ENCODE data around the gene NUCB2. TPM values are rescaled to one million over a fixed set of nuclear protein-coding genes. Genes with fewer than 3 reads are reported as not detected.

The NUCB2 gene
- total RNA-seq, 1 donor from 2014 or later: 6.8 TPM

DNA sequence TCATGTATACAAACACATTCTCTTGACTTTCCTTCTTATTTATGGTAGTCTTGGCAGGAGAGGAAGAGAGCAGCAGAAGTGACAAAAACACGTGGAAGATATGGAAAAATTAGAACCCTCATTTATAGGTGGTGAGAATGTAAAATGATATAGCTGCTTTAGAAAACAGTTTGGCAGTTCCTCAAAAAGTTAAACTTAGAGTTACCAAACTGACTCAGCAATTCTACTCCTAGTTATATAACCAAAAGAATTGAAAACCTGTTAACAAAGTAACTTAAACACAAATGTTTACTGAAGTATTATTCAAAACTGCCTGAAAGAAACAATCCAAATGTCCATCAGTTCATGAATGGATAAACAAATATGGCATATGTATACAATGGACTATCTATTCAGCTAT lies 16.8 kb downstream of the NUCB2 start:
- H3K4me1 Mint-ChIP-seq: no peaks in the 10 kb centered on the region
- TF ChIP-seq, protein P1, sequence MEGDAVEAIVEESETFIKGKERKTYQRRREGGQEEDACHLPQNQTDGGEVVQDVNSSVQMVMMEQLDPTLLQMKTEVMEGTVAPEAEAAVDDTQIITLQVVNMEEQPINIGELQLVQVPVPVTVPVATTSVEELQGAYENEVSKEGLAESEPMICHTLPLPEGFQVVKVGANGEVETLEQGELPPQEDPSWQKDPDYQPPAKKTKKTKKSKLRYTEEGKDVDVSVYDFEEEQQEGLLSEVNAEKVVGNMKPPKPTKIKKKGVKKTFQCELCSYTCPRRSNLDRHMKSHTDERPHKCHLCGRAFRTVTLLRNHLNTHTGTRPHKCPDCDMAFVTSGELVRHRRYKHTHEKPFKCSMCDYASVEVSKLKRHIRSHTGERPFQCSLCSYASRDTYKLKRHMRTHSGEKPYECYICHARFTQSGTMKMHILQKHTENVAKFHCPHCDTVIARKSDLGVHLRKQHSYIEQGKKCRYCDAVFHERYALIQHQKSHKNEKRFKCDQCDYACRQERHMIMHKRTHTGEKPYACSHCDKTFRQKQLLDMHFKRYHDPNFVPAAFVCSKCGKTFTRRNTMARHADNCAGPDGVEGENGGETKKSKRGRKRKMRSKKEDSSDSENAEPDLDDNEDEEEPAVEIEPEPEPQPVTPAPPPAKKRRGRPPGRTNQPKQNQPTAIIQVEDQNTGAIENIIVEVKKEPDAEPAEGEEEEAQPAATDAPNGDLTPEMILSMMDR (IDR thresholded peaks at IDR 0.05): no peak
- CTCF ChIA-PET: no interaction called here
- intact Hi-C loops (cut with micrococcal nuclease): no loop called here
- ATAC-seq (ENCODE audit: low read depth): no peak
- DNase-seq: no peak
- H3K27ac Mint-ChIP-seq: no peak overlapping the region
- H3K27me3 Mint-ChIP-seq: no peaks in the 10 kb centered on the region
- H3K36me3 Mint-ChIP-seq (ENCODE audit: low read depth): no peaks in the 10 kb centered on the region
- H3K9me3 Mint-ChIP-seq: no peaks in the 10 kb centered on the region
- H3K4me3 Mint-ChIP-seq: no peak overlapping the region
- POLR2A ChIA-PET: no interaction called here

DNA sequence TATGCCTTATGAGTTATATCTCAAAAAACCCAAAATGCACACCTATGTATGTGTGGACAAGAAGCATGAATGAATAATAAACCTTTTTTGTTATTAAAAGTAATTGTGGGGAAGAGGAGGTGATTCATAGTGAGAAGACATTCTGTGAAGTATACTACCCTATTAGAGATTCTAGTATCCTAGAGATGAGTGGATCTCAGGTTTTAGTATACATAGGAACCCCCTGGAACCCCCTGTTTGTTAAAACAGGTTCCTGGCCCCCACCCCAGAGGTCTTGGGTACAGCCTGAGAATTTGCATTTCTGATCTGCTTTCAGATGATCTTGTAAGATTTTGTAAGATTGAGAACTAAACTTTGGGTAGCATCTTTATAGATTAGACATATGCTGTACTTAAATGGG lies 17.5 kb downstream of the NUCB2 start:
- H3K9me3 Mint-ChIP-seq: no peaks in the 10 kb centered on the region
- no peak overlapping the region for H3K4me3 Mint-ChIP-seq
- POLR2A ChIA-PET: no interaction called here
- H3K4me1 Mint-ChIP-seq: no peaks in the 10 kb centered on the region
- H3K36me3 Mint-ChIP-seq (ENCODE audit: low read depth): no peaks in the 10 kb centered on the region
- H3K27me3 Mint-ChIP-seq: no peaks in the 10 kb centered on the region
- intact Hi-C loops (cut with micrococcal nuclease): no loop called here
- TF ChIP-seq, protein P1 (IDR thresholded peaks at IDR 0.05): no peak
- CTCF ChIA-PET: no interaction called here
- no peak overlapping the region for H3K27ac Mint-ChIP-seq
- DNase-seq: no peak
- no peak for ATAC-seq (ENCODE audit: low read depth)

DNA sequence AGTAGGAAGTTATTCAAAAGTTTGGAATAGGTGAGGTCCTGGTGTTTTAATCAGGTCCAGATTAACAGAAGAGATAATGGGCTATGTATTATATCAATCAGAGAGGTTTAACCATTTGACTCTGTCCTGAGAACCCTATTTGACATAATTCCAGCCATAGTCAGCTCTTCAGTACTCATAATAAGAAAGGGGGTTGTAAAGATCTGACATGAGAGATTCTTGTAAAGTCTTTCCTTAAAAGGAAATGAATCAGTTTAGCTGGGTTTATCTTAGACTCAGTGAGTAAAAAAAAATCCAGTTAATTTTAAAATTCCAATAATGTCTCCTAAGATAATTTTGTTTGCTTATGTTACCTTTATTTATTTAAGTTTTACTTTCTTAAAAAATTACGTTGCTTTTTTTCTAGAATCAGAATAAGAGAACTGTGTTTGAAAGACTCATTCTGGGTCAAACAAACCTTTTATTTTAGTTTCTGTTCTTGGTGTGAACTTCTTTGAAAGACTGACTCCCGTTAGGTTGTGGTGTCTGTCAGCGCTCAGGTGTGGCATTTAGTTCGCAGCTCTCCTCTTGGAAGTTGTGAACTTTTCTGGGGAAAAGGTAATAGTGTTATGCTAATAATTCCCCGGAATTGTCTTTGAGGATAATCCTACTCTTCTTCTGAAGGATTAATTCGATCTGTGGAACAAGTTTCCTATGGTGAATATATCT lies 20.5 kb downstream of the NUCB2 start:
- ATAC-seq (ENCODE audit: low read depth) (no peak), DNase-seq (no peak)
- POLR2A ChIA-PET: interaction anchor here (0.6 kb wide), 1 partner anchor 55 kb away, joined by 4 read pairs; no protein-coding TSS in a partner anchor
- H3K27ac Mint-ChIP-seq: no peak overlapping the region
- CTCF ChIA-PET: no interaction called here
- no peaks in the 10 kb centered on the region for H3K27me3 Mint-ChIP-seq
- intact Hi-C loops (cut with micrococcal nuclease): no loop called here
- H3K4me1 Mint-ChIP-seq: no peaks in the 10 kb centered on the region
- H3K4me3 Mint-ChIP-seq: no peak overlapping the region
- TF ChIP-seq, protein P1 (IDR thresholded peaks at IDR 0.05): no peak
- H3K9me3 Mint-ChIP-seq: no peaks in the 10 kb centered on the region
- H3K36me3 Mint-ChIP-seq (ENCODE audit: low read depth): no peaks in the 10 kb centered on the region

DNA sequence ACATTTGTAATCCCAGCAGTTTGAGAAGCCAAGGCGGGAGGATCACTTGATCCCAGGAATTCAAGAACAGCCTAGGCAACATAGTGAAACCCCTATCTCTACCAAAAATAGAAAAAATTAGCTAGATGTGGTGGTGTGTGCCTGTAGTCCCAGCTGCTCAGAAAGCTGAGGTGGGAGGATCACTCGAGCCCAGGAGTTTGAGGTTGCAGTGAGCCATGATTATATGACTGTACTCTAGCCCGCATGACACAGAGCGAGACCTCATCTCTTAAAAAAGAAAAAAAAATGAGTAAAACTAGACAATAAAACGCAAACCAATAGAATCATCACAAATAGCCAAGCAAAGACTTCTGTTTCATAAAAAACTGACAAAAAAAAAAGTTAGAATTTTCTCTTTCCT lies 21.8 kb downstream of the NUCB2 start:
- ChIA-PET CTCF (no interaction called here), POLR2A (no interaction called here)
- Mint-ChIP-seq H3K4me3 (no peak overlapping the region), H3K4me1 (no peaks in the 10 kb centered on the region), H3K9me3 (no peaks in the 10 kb centered on the region), H3K36me3 (ENCODE audit: low read depth) (no peaks in the 10 kb centered on the region), H3K27ac (no peak overlapping the region), H3K27me3 (no peaks in the 10 kb centered on the region)
- no peak for ATAC-seq (ENCODE audit: low read depth)
- intact Hi-C loops (cut with micrococcal nuclease): no loop called here
- TF ChIP-seq, protein P1 (IDR thresholded peaks at IDR 0.05): no peak
- no peak for DNase-seq

DNA sequence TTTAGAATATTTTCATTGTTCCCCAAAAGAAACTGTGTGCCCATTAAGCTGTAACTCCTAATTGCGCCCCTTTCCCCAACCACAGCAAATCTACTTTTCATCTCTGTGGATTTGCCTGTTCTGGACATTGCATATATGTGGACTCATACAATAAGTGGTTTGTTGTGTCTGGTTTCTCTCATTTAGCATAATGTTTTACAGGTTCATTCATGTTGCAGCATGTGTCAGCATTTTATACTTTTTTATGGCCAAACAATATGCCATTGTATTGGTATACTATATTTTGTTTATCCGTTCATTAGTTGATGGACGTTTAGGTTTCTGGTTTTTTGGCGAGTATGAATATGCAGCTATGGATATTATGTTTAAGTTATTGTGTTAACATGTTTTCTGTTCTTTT lies 23.8 kb downstream of the NUCB2 start:
- intact Hi-C loops (cut with micrococcal nuclease): no loop called here
- Mint-ChIP-seq H3K4me1 (no peaks in the 10 kb centered on the region), H3K36me3 (ENCODE audit: low read depth) (no peaks in the 10 kb centered on the region), H3K4me3 (no peak overlapping the region), H3K9me3 (no peaks in the 10 kb centered on the region), H3K27ac (no peak overlapping the region), H3K27me3 (no peaks in the 10 kb centered on the region)
- TF ChIP-seq, protein P1 (IDR thresholded peaks at IDR 0.05): no peak
- ATAC-seq (ENCODE audit: low read depth) (no peak), DNase-seq (no peak)
- ChIA-PET POLR2A (no interaction called here), CTCF (no interaction called here)

Measured in activated B cell treated with CpG ODN at 0.5 μM for 24 hours (primary cell).